Endometrial microvascular endothelial cells (primary cell): ENCODE measurements around the gene PDS5B. TPM values are rescaled to one million over a fixed set of nuclear protein-coding genes. Genes with fewer than 3 reads are reported as not detected.

Experiments used
- in situ Hi-C: cut with HindIII; loops from 2 replicates; pipeline ENCODE4 v1.10.0; 2017; ENCODE audit warnings: low sequenced_read_pairs, low pct_unique_long_range_greater_than_20kb; ENCODE audit errors: inconsistent ontology term
- total RNA-seq: library from RNA; depleted of rRNA; stranded (reverse); fragments of >200 nt; gene quantifications from one replicate; pipeline ENCODE4 v1.2.3, GENCODE V29; 2015; ENCODE audit errors: inconsistent ontology term

PDS5B gene
- total RNA-seq, 1 donor from 2014 or later: 18.5 TPM

DNA sequence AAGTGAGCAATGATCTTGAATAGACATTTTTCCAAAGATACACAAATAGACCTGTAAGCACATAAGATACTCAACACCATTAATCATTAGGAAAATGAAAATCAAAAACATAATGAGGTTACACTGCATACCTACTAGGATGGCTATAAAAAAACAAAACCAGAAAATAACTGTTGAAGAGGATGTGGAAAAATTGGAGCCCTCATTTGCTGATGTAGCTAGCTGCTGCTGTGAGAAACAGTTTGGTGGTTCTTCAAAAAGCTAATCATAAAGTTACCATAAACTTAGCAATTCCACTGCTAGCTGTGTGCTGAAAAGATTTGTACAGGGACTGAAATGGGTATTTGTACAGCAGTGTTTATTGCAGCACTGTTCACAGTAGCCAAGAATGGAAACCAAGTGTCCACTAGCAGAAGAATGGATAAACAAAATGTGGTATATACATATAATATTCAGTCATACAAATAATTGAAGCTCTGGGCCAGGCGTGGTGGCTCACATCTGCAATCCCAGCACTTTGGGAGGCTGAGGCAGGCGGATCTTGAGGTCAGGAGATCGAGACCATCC lies 46.2 kb downstream of the PDS5B start:
- in situ Hi-C loops: loop anchor here (10.0 kb wide), 1 partner anchor 48 kb away; the partner anchor contains the start of gene PDS5B

DNA sequence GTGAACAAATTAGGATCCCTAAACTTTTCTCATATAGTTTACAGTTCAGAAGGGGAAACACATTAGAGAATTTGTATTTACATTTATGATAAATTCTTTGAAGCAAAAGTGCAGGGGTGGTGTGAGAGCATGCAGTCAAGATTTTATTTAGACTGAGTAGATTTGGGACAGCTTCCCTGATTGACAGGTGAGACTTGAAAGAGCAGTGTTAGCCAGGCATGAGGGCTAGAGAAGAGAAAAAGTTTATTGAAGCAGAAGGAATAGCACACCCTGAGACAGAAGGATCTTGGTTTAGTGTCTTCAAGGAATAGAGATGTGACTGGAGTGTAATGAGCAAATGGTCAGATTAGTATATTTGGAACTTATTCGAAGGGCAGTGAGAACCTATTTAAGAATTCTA lies 50.5 kb downstream of the PDS5B start:
- in situ Hi-C loops: loop anchor here (10.0 kb wide), 1 partner anchor 52 kb away; the partner anchor contains the start of gene PDS5B

- in situ Hi-C loops: loop anchor here (10.0 kb wide), 1 partner anchor 54 kb away; the partner anchor contains the start of gene PDS5B
These were observed 52.5 kb downstream of the PDS5B start for GRCh38 chr13:32638739-32639138.

- in situ Hi-C loops: loop anchor here (10.0 kb wide), 1 partner anchor 55 kb away; the partner anchor contains the start of gene PDS5B
These were observed 53.4 kb downstream of the PDS5B start for GRCh38 chr13:32639502-32640105.

- in situ Hi-C loops: no loop called here
These were observed 56.1 kb downstream of the PDS5B start for GRCh38 chr13:32642316-32642715.

DNA sequence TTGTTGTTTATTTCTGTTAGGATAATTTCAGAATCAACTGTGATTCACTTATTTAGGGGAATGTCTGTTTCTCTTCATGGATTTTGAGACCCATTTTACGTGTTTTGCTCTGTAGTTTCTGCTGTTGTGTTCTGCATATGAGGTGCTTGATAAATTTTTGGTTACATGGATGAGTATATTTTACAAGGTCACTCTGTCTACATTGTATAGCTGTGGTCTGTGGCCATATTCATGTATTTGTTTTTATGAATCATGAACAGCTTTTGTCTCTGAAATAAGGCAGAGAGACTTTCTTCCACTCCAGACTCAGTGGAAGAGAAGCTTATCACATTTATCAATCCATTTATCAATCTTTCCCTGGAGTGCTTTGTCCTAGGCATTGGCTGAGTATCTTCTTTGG lies 56.6 kb downstream of the PDS5B start:
- in situ Hi-C loops: no loop called here

DNA sequence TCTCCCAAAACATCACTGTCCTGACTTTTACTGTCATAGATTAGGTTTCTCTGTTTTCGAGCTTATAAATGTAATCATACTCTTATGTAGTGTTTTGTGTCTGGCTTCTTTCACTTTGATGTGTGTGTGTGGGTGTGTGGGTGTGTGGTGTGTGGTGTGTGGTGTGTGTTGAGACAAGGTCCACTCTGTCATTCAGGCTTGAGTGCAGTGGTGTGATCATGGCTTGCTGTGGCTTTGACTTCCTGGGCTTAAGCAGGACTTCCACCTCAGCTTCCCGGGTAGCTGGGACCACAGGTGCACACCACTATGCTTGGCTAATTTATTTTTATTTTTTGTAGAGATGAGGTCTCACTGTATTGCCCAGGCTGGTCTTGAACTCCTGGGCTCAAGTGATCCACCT lies 59.6 kb downstream of the PDS5B start:
- in situ Hi-C loops: no loop called here

DNA sequence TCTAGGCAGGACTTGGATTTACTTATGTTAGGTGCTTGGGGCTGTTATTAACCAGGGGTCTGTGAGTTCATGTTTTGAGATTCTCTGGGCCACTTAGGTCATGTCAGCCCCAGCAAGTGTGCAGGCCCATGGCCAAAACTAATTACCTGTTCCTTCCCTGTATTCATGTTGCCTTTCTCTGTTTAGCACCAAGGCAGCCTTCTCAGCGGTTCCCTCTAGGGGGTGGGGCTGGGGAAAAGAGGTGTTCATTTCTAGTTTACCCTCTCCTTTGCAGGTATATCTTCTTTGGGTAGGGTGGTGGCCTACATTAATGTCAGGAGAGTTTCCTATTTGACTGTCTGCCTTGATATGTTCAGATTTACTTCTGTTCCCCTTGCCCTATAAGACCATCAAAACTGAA lies 61.7 kb downstream of the PDS5B start:
- in situ Hi-C loops: no loop called here

DNA sequence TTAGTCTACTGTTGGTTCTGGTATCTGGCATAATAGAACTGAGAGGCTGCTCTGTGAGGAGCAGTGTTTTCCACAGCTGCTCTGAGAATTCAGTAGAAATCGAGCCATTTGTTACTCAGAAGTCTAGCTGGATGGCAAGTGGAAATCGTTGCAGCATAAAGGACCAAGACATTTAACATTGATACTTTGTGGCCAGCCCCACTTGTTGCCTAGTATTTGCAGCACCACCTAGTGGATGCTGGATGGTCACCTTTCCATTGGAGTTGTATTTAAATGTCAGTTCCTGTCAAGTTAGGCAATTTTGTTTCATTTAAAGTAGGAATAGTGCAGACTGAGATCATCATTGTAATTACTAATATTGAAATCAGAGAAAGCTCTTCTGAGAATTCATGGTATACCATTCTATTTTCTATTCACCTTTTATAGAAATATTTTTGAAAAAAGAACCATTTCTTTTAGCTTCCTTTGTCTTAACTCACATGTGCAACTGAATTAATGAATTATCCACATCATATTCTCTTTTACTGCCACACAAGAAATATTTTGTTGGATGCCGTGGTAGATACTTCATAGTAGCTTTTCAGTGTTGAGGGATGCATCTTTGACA lies 64.6 kb downstream of the PDS5B start:
- in situ Hi-C loops: no loop called here

DNA sequence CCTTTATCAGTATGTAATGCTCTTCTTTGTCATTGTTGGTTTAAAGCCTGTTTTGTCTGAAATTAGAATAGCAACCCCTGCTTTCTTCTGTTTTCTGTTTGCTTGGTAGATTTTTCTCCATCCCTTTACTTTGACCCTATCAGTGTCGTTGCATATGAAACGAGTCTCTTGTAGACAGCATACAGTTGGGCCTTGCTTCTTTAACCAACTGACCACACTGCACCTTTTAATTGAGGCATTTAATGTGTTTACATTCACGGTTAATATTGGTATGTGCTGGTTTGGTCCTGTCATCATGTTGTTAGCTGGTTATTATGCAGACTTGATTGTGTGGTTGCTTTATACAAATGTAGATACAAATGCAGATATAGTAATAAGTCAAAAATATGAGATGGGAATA lies 71.1 kb downstream of the PDS5B start:
- in situ Hi-C loops: no loop called here

GRCh38 chr13:32659736-32660135 lies 73.5 kb downstream of the PDS5B start:
- in situ Hi-C loops: no loop called here

GRCh38 chr13:32660227-32660626 lies 74.0 kb downstream of the PDS5B start:
- in situ Hi-C loops: no loop called here

DNA sequence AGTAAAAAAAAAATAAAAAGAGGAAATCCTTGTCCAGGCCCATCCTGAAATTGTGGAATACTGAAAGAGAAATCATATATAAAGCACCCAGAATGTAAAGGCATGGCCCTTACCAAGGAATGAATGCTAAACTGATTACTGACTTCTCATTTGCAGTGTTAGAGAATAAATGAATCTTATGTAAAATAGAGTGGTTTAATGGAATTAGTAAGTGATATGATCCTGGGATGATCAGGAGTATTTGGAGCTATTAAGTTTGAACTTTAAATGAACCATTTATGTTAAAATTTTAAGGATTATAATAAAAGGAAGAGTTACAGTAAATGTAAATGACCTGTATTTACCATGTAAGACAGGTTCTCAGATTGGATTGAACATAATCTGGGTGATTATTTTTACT lies 75.4 kb downstream of the PDS5B start:
- in situ Hi-C loops: no loop called here

- in situ Hi-C loops: no loop called here
These were observed 77.4 kb downstream of the PDS5B start for GRCh38 chr13:32663660-32664059.

GRCh38 chr13:32666990-32667571 lies 80.8 kb downstream of the PDS5B start:
- in situ Hi-C loops: no loop called here

- in situ Hi-C loops: no loop called here
These were observed 82.9 kb downstream of the PDS5B start for GRCh38 chr13:32669030-32669646.

DNA sequence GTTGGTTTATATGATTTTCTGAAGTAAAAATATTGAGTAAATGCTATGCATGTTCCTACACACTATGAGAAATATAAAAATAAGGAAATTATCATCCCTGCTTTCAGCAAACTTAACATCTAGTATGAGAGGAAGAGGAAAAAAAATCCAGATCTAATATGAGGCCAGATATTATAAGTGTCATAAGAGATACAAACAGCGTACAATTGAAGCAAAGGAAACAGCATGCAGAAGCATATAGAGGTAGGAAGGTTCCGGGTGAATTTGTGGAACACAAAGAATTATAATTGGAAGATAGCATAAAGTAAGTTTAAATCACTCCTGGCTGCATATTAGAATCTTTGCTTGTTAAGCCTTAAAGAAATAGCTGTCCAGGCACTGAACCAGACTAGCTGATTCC lies 88.3 kb downstream of the PDS5B start:
- in situ Hi-C loops: no loop called here

GRCh38 chr13:32676242-32676641 lies 90.0 kb downstream of the PDS5B start:
- in situ Hi-C loops: no loop called here

DNA sequence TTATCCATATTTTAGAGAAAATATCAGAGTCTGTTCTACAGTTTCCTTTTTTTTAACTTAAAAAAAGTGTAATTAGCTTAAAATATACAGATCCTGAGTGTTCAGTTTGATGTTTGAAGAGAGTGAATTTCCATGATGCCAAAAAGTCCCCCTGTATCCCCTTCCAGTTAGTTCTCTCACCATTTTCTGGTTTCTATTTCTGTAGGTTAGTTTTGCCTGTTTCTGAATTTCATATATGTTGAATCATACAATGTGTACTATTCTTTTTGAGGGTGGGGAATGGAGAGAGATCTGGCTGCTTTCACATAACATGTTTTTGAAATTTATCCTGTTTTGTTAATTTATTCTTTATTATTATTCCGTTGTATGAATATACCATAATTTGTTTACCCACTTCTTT lies 95.9 kb downstream of the PDS5B start:
- in situ Hi-C loops: no loop called here

DNA sequence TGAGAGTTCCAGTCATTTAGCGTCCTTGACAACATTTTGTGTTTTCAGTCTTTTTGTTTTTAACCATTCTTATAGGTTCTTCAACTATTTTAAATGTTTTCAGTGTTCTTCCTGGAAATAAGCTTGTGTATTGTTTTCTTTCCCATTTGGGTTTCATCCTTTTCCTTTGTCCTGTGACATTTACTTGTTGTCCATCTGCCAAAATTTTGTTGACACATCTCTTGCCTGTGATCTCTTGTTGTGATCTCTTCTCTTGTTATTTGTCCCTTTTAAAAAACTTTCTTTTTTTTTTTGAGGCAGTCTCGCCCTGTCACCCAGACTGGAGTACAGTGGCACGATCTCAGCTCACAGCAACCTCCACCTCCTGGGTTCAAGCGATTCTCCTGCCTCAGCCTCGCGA lies 96.5 kb downstream of the PDS5B start:
- in situ Hi-C loops: no loop called here
